Right ventricle myocardium superior (tissue), 1 donor: ENCODE data around the gene MCHR1. TPM values are rescaled to one million over a fixed set of nuclear protein-coding genes. Genes with fewer than 3 reads are reported as not detected.
"Not testable (repeated sequence)": the region's sequence is repeated elsewhere in the genome, so short reads cannot be mapped to it uniquely, and the experiment has no call there.

Experiments
- ATAC-seq: fragments of 200-7000 bp; cut with Tn5 transposase; one replicate; pipeline ENCODE4 v1.9.1; 2020; ENCODE audit warnings: mild to moderate bottlenecking; ENCODE audit not compliant: poor library complexity
- DNase-seq: peaks from one replicate; pipeline ENCODE4 v3.0.0-alpha.2; 2020
- intact Hi-C: fragments of 100-400 bp; cut with DNase I; formaldehyde crosslinking; loops from one replicate; pipeline ENCODE4 v1.11.2; 2022
- total RNA-seq: library from RNA; stranded (reverse); fragmentation: NEBNext Ultra II Directional; extraction: Animal tissue kit (Norgen Biotek cat#: 25700); gene quantifications from one replicate; pipeline ENCODE4 v1.2.1, GENCODE V29; 2021
- donor health status: DM: no; HTN: yes; CAD: no; lungs with severe emphysema.

Gene MCHR1
- total RNA-seq, 1 donor from 2014 or later: 0.54 TPM

DNA sequence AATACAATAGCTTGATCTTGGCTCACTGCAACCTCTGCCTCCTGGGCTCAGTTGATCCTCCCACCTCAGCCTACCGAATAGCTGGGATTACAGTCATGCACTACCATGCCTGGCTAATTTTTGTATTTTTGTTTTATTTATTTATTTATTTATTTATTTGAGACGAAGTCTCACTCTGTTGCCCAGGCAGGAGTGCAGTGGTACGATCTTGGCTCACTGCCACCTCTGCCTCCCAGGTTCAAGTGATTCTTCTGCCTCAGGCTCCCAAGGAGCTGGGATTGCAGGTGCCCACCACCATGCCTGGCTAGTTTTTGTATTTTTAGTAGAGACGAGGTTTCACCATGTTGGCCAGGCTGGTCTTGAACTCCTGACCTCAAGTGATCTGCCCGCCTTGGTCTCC, 38.4 kb downstream of the MCHR1 start:
- DNase-seq, intact Hi-C loops, ATAC-seq: not testable (repeated sequence)

DNA sequence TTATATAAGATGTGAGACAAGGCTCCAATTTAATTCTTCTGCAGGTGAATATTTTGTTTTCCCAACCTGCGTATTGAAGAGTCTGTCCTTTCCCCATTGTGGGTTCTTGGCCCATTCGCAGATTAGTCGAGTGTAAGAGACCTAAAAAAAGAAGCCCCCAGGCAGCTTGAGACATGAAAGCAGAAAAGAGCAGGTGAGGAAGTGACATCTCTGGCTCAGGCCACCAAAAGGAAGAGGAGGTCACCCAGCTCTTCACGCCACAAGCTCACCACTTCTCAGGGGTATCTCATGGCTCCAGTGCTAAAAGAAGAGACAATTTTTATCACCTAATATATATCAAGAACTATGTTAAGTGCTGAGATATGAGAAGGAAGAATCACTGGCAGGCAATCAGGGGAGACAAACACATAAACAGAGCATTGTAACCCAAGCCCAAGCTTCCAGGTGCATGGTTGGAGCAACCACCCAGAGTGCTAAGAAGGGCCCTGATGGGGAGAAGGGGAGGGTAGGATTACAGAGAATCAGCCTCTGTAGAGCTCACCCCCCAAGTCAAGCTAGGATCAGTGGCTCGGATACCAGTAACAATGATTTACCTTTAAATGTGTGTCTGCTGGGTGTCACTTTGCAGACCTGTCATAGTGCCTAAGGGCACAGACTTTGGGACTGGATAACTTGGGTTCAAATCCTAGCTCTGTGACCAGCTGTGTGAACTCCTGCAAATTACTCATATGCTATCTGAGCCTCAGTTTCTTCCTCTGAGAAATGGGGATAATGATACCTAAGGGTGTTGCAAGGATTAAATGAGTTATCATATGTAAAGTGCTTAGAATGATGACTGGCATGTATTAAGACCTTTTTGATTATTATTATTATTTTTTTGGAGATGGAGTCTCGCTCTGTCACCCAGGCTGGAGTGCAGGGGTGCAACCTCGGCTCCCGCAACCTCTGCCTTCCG, 39.2 kb downstream of the MCHR1 start:
- ATAC-seq: no peak
- no peak for DNase-seq
- intact Hi-C loops: no loop called here

DNA sequence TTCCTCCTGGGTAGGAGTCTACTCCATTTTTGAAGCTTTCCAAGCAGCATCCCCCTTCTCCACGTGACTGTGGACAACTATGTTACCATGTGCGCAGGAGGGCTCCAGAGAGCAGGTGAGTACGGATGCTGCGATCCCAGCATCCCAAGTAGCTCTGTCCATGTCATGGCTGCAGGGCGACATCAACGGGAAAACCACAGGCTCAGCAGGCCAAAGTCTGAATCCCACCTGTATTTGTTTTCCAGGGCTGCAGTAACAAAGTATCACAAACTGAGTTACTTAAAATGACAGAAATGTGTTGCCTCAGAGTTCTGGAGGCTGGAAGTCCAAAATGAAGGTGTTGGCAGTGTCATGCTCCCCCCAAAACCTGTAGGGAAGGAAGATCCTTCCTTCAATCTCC, 40.3 kb downstream of the MCHR1 start:
- no peak for DNase-seq
- intact Hi-C loops: no loop called here

DNA sequence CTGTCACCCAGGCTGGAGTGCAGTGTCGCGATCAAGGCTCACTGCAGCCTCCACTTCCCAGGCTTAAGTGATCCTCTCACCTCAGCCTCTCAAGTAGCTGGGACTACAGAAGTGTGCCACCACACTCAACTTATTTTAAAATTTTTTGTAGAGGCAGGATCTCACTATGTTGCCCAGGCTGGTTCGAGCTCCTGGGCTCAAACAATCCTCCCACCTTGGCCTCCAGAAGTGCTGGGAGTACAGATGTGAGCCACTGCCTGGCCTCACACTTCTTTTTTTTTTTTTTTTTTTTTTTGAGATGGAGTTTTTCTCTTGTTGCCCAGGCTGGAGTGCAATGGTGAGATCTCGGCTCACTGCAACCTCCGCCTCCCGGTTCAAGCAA, 40.9 kb downstream of the MCHR1 start:
- ATAC-seq, DNase-seq, intact Hi-C loops: not testable (repeated sequence)

More for the DNA sequence above, 40.3 kb downstream of the MCHR1 start:
- ATAC-seq: no peak

DNA sequence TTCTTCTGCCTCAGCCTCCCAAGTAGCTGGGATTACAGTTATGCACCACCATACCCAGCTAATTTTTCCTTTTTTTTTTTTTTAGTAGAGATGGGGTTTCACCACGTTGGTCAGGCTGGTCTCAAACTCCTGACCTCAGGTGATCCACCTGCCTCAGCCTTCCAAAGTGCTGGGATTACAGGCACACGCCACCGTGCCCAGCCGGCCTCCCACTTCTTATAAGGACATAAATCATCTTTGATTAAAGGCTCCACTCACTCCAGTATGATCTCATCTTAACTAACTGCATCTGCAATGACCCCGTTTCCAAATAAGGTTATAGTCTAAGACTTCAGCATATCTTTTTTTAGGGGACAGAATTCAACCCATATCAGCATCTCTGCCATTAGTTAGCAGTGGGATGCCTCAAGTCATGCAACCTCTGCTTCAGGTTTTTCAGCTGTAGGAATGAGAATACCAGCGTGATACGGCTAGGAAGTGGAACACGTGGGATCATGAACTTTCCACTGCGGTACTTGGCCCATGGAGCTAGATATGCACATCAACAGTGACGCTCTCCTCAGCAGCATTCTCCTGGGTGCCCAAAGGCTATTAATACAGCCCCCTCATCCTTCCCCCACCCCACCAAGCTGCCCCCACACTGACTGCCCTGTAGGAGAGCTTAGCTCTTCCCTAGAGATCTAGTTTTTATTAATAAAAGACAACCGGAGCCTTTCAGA, 41.4 kb downstream of the MCHR1 start:
- DNase-seq (no peak), ATAC-seq (peak; percentile 43)
- intact Hi-C loops: no loop called here

DNA sequence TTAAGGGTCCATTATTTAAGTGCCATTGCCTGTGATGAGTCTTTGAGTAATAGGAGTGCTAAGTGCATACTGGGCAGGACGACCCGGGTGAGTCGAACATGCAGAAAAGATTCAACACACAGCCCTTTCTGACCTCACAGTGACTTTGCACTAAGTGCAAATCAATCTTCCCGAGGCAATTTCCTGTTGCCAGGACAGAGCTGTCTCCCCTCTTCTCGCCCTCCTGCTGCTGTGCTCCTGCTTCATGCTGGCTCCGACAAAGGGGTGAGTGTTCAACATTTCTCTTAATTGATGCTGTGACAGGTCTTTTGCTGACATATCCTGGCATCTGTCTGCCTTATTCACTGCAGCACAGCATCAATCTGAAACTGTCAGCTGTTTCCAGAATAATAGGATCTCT, 42.0 kb downstream of the MCHR1 start:
- intact Hi-C loops: no loop called here
- no peak for ATAC-seq
- no peak for DNase-seq

DNA sequence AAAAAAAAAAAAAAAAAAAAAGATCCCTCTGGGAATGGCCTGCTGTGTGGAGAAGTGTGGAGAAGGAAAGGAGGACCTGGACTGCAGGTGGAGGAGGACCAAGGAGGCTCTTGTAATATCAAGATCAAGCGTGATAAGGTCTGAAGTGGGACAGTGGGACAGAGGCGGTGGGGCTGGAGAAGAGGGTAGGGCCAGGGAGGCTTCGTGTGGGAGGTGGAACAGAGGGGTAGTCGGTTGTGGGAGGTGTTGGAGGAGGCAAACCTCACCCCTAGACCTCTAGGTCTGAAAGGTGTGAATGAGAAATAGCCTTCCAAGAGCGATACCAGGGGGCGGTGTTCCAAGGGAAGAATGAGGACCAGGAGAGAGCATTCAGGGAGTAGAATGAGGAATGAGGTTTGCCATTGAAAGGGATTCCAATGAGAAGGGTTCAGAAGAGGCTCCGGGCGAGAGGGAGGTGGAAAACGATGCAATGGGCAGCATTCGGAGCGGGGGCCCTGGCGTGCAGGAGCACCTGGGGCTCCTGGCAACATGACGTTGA, 44.2 kb downstream of the MCHR1 start:
- ATAC-seq (no peak), DNase-seq (no peak)
- intact Hi-C loops: no loop called here

DNA sequence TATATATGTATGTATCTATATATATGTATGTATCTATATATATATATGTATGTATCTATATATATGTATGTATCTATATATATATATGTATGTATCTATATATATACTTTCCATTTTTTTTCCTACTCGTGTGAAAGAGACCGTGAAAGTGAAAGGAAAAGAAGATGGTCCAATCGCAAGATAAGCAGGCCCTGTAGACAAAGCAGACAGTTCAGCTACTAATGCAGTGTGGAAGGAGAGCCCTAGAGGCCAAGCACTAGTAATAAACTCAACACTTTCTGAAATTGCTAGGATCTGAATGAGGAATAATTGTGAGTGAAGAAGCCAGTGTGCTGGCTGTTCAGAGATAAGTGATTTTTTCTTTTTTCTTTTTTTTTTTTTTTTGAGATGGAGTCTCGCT, 47.2 kb downstream of the MCHR1 start:
- ATAC-seq: no peak
- intact Hi-C loops: no loop called here
- no peak for DNase-seq

DNA sequence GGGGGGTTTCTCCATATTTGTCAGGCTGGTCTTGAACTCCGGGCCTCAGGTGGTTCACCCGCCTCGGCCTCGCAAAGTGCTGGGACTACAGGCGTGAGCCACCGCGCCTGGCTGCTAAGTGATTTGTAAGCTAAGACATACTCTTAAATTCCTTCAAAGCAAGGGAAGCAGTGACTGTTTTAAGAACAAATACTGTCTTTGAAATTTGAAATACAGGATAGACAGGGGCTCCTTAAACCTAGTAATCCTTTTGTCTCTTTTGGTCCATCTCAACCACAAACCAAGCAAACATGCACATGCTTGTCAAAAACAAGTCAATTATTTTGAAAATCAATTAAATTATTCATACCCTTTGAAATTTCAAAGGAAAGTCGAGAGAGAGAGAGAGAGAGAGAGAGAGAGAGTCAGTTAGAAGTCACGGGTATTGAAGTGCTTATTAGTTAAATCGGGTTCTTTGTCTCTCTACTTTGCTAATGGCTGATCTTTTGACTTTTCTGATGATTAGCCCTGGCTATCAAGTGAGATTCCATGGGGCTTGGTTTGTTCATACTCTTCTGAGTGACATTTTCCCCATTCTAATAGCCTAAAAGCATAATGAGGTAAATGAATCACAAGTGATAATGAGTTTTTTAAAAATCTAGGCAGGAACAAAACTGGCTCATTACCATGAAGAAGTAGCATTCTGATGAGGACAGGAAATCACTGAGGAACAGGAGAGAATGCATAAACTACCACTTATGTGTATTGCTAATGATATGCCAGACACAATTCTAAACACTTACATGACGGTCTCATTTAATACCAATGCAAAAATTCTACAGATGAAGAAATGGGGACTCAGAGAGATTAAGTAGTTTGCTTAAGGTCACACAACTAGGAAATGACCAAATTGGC, 48.0 kb downstream of the MCHR1 start:
- no peak for ATAC-seq
- intact Hi-C loops: no loop called here
- DNase-seq: no peak

DNA sequence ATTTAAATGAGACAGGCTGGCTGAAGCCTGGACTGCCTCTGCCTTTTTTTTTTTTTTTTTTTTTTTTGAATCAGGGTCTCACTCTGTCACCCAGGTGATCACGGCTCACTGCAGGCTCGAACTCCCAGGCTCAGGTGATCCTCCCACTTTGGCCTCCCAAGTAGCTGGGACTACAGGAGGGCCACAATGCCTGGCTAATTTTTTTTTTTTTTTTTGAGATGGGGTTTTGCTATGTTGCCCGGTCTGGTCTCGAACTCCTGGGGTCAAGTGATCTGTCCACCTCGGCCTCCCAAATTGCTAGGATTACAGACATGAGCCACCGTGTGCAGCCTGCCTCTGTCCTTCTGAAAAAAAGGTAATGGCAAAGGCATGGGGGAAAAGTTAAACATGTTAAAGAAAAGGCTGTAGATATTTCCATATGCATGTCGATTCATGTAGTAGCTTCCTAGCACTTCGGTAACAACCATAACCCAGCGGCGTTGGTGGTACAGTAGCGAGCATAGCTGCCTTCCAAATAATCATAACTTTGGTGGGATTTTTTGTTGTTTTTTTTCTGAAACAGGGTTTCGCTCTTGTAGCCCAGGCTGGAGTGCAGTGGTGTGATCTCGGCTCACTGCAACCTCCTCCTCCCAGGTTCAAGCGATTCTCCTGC, 48.8 kb downstream of the MCHR1 start:
- intact Hi-C loops: no loop called here
- DNase-seq: no peak
- ATAC-seq: no peak

DNA sequence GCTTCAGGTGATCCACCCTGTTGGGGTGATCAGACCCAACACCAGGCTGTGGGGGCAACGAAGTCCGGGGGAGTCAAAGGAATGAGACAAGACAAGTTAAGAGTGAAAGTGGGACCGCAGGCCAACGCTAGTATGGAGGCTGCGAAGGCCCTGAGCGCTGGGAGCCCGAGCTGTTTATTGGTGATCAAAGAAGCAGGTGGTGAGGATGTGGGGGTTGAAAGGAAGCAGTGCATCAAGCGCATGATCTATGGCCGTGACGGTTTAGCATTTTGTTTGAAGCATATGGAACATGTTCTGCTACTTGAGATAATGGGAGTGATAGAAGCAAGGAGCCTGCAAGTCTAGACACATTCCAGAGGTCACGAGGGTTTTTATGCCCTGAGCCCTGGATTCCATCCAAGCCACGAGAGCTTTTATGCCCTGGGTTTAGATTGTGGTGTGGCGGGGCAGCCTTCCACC, 49.5 kb downstream of the MCHR1 start:
- no peak for DNase-seq
- intact Hi-C loops: no loop called here
- peak; percentile 17 for ATAC-seq

DNA sequence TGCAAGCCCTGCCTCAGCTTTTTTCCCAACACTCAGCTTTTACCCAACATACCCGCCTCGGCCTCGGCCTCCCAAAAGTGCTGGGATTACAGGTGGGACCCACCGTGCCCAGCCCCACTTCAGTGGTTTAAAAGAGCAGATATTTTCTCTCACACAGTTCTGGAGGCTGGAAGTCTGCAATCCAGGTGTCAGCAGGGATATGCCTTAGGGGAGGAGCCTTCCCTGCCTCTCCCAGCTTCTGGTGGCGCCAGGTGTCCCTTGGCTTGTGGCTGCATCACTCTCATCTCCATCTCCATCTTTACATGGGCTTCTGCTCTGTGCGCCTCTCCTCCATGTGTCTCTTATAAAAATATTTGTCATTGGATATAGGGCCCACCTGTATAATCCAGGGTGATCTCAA, 50.0 kb downstream of the MCHR1 start:
- ATAC-seq (no peak), DNase-seq (no peak)
- intact Hi-C loops: no loop called here

Other genes with a start within 250 kb of the MCHR1 start
- gene MRTFA, start 42.8 kb upstream of the MCHR1 start, total RNA-seq: 26.4 TPM
- 3.3 TPM for gene SLC25A17, start 139.9 kb downstream of the MCHR1 start, total RNA-seq
- gene ST13, start 177.2 kb downstream of the MCHR1 start, total RNA-seq: 206 TPM
- 21.9 TPM for gene XPNPEP3, start 177.7 kb downstream of the MCHR1 start, total RNA-seq
- gene DNAJB7, start 182.6 kb downstream of the MCHR1 start, total RNA-seq: not detected